Measurements from ENCODE around the gene SGO2. TPM values are rescaled to one million over a fixed set of nuclear protein-coding genes. Genes with fewer than 3 reads are reported as not detected.

SGO2 gene
- total and polyA plus RNA-seq, 2 of the 13 experiments (the other 11 are each of a cell fraction or from before 2014, with no cell fraction given), result 5.1 to 16.2 TPM

DNA sequence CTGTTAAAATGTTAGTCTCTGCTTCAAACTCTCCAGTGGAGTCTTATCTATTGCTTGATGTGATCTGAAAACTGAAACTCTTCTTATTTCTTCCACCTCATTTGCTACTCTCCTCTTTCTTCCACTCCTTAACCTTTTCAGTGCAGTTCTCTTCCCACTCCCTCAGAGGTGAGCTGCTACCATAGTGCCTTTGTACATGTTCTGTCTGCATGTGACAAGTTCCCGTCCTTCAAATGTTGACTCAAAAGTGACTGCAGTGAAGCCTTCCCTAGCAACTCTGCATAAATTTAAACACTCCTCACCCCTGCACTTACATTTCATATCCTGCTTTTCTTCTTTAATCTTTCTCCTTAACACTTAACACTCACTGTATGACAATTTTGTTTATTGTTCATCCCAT is 12.1 kb downstream of the SGO2 start:
- POLR2A ChIA-PET, result no interaction called here
- no peaks in the 10 kb centered on the region for H3K4me1 ChIP-seq (ENCODE audit: insufficient read depth, low read length)
- H3K4me3 ChIP-seq (replicated peaks in 1 of 3; ENCODE audit: insufficient read depth in 1 of 3, low read depth in 2 of 3, low read length in 3 of 3), result no peak overlapping the region
- CTCF ChIA-PET (ENCODE audit: low intra/inter-chr PET ratio, low total read pairs), result no interaction called here
- peaks cover 9 to 69% of the 10 kb centered on the region in 2 experiments for H3K36me3 ChIP-seq (replicated peaks in 1 of 2; ENCODE audit: control insufficient read depth in 1 of 2, insufficient read depth in 2 of 2, low read length in 2 of 2)
- no peak for ATAC-seq
- no peak overlapping the region for H3K9ac ChIP-seq (ENCODE audit: insufficient read depth, low read depth, low read length)
- no peaks in the 10 kb centered on the region for H3K27me3 ChIP-seq (ENCODE audit: control insufficient read depth in 1 of 2, insufficient read depth in 2 of 2, low read length in 2 of 2)
- TF ChIP-seq FOXK2 (IDR thresholded peaks at IDR 0.05) (no peak), ZNF530 (CRISPR knock-in tag; IDR thresholded peaks at IDR 0.05; ENCODE audit: low read depth) (no peak), ZNF264 (CRISPR knock-in tag; IDR thresholded peaks at IDR 0.05) (no peak), SP5 (CRISPR knock-in tag; IDR thresholded peaks at IDR 0.05; ENCODE audit: borderline replicate concordance, low read depth) (no peak), IKZF1 (IDR thresholded peaks at IDR 0.05) (no peak), ARNT2 (CRISPR knock-in tag; IDR thresholded peaks at IDR 0.05; ENCODE audit: low read depth) (no peak), HDAC6 (IDR thresholded peaks at IDR 0.05; ENCODE audit: low read depth, low read length) (no peak), ZNF724P (CRISPR knock-in tag; IDR thresholded peaks at IDR 0.05; ENCODE audit: borderline replicate concordance) (no peak), ZNF790 (CRISPR knock-in tag; IDR thresholded peaks at IDR 0.05; ENCODE audit: borderline replicate concordance) (no peak), EHMT2 (IDR thresholded peaks at IDR 0.05; ENCODE audit: borderline replicate concordance, low read depth, low read length) (no peak), CC2D1A (CRISPR knock-in tag; IDR thresholded peaks at IDR 0.05) (no peak), SUZ12 (IDR thresholded peaks at IDR 0.05; ENCODE audit: low read depth, low read length) (no peak), REPIN1 (CRISPR knock-in tag; IDR thresholded peaks at IDR 0.05; ENCODE audit: borderline replicate concordance, low read depth) (no peak), ZNF335 (CRISPR knock-in tag; IDR thresholded peaks at IDR 0.05) (no peak), ZSCAN12 (CRISPR knock-in tag; IDR thresholded peaks at IDR 0.05) (no peak), TEAD2 (CRISPR knock-in tag; IDR thresholded peaks at IDR 0.05) (no peak)
- TF ChIP-seq, protein P1, sequence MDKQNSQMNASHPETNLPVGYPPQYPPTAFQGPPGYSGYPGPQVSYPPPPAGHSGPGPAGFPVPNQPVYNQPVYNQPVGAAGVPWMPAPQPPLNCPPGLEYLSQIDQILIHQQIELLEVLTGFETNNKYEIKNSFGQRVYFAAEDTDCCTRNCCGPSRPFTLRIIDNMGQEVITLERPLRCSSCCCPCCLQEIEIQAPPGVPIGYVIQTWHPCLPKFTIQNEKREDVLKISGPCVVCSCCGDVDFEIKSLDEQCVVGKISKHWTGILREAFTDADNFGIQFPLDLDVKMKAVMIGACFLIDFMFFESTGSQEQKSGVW (CRISPR knock-in tag; IDR thresholded peaks at IDR 0.05; ENCODE audit: borderline replicate concordance), result no peak
- TF ChIP-seq, protein P2, sequence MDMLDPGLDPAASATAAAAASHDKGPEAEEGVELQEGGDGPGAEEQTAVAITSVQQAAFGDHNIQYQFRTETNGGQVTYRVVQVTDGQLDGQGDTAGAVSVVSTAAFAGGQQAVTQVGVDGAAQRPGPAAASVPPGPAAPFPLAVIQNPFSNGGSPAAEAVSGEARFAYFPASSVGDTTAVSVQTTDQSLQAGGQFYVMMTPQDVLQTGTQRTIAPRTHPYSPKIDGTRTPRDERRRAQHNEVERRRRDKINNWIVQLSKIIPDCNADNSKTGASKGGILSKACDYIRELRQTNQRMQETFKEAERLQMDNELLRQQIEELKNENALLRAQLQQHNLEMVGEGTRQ (IDR thresholded peaks at IDR 0.05; ENCODE audit: low read depth, low read length), result no peak
- TF ChIP-seq, protein P2 (CRISPR knock-in tag; IDR thresholded peaks at IDR 0.05; ENCODE audit: borderline replicate concordance), result no peak
- TF ChIP-seq, protein P3, sequence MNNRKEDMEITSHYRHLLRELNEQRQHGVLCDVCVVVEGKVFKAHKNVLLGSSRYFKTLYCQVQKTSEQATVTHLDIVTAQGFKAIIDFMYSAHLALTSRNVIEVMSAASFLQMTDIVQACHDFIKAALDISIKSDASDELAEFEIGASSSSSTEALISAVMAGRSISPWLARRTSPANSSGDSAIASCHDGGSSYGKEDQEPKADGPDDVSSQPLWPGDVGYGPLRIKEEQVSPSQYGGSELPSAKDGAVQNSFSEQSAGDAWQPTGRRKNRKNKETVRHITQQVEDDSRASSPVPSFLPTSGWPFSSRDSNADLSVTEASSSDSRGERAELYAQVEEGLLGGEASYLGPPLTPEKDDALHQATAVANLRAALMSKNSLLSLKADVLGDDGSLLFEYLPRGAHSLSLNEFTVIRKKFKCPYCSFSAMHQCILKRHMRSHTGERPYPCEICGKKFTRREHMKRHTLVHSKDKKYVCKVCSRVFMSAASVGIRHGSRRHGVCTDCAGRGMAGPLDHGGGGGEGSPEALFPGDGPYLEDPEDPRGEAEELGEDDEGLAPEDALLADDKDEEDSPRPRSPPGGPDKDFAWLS (CRISPR knock-in tag; IDR thresholded peaks at IDR 0.05; ENCODE audit: borderline replicate concordance), result no peak
- TF ChIP-seq, protein P4, sequence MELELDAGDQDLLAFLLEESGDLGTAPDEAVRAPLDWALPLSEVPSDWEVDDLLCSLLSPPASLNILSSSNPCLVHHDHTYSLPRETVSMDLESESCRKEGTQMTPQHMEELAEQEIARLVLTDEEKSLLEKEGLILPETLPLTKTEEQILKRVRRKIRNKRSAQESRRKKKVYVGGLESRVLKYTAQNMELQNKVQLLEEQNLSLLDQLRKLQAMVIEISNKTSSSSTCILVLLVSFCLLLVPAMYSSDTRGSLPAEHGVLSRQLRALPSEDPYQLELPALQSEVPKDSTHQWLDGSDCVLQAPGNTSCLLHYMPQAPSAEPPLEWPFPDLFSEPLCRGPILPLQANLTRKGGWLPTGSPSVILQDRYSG (CRISPR knock-in tag; IDR thresholded peaks at IDR 0.05), result no peak
- no peak overlapping the region for H3K27ac ChIP-seq (ENCODE audit: extremely low read length, insufficient read depth, low read length)
- H2AFZ ChIP-seq (ENCODE audit: low read length), result no peak overlapping the region
- no peaks in the 10 kb centered on the region for H3K9me3 ChIP-seq (ENCODE audit: low read length)
- no peak for FAIRE-seq
- 96% methylated on average over 1 of the region's 1 CpG for WGBS (ENCODE audit: low lambda C conversion rate)
- no peaks in the 10 kb centered on the region for H3K79me2 ChIP-seq (ENCODE audit: insufficient read depth, low read length)
- H3K4me2 ChIP-seq (ENCODE audit: low read depth, low read length), result no peak overlapping the region
- no peak for DNase-seq (ENCODE audit: low spot score)
- BruUV-seq (replicated peaks), result no TSS peak
- intact Hi-C loops (cut with micrococcal nuclease; ENCODE audit: unreplicated experiment) (no loop called here), in situ Hi-C loops (cut with HindIII; ENCODE audit: extremely low pct_ligation_motif_present, low pct_unique_long_range_greater_than_20kb) (no loop called here)
- H4K20me1 ChIP-seq (ENCODE audit: insufficient read depth, low read length), result no peaks in the 10 kb centered on the region

All from HepG2 (cell line).